ENCODE data around the gene ECE2.

Gene ECE2

DNA sequence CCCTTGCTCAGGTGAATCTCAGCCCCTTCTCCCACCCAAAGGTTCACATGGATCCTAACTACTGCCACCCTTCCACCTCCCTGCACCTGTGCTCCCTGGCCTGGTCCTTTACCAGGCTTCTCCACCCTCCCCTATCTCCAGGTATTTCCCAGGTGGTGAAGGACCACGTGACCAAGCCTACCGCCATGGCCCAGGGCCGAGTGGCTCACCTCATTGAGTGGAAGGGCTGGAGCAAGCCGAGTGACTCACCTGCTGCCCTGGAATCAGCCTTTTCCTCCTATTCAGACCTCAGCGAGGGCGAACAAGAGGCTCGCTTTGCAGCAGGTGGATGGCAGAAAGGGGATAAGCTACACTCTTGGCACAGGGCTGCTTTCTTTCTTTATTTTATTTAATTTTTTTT is 66.1 kb downstream of the ECE2 start:
- peaks cover 22% of the 10 kb centered on the region for H3K4me1 ChIP-seq (ENCODE audit: insufficient read depth, low read length)
- peaks cover 28% of the 10 kb centered on the region for H3K36me3 ChIP-seq (ENCODE audit: insufficient read depth, low read length)
- H3K9ac ChIP-seq (ENCODE audit: low read depth, low read length) = no peak overlapping the region
- no peak overlapping the region for H3K27ac ChIP-seq (ENCODE audit: low read depth, low read length)
- 96% methylated on average over 7 of the region's 7 CpGs for WGBS
- H3K4me3 ChIP-seq (ENCODE audit: low read length) = no peak overlapping the region
- no peaks in the 10 kb centered on the region for H3K27me3 ChIP-seq (ENCODE audit: insufficient read depth, low read length)
- H3K9me3 ChIP-seq (ENCODE audit: insufficient read depth, low read depth, low read length) = no peaks in the 10 kb centered on the region

All from HUES64 (cell line).